Subcutaneous adipose tissue (tissue), 4 donors: ENCODE data around the gene THAP8. TPM values are rescaled to one million over a fixed set of nuclear protein-coding genes. Genes with fewer than 3 reads are reported as not detected.

Experiments used
- CTCF ChIP-seq: fragments of 450-650 bp; IDR thresholded peaks from one replicate; pipeline ENCODE4 v1.5.1; 2016; ENCODE audit warnings: low read depth, mild to moderate bottlenecking, control low read depth, antibody characterized with exemption, moderate library complexity
- total RNA-seq, 4 donors: library from RNA; depleted of rRNA; stranded (reverse); fragments of >200 nt; gene quantifications; one replicate each; pipeline ENCODE4 v1.1.0, GENCODE V29; 2016

THAP8 gene
- total RNA-seq, 4 donors from 2014 or later = 2.9 to 10.5 (median 9.3) TPM

DNA sequence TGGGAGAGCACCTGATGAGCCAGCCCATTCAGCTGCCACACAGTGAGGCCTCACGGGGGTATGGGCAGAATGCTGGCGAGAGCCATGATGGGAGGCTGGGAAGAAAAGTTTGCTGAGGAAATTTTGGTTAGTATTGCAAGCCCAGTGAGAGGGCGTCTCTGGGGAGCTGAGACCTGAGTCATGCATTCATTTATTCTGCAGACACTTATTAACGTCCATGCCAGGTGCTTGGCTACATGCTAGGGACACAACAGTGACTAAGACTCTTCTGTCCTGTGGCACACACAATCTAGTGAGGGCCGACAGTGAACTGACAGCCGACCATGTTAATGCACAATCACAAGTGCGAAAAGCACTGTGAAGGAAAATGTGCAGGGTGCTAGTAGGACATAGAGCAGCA, 27.8 kb upstream of the THAP8 start:
- no peak for TF ChIP-seq CTCF

DNA sequence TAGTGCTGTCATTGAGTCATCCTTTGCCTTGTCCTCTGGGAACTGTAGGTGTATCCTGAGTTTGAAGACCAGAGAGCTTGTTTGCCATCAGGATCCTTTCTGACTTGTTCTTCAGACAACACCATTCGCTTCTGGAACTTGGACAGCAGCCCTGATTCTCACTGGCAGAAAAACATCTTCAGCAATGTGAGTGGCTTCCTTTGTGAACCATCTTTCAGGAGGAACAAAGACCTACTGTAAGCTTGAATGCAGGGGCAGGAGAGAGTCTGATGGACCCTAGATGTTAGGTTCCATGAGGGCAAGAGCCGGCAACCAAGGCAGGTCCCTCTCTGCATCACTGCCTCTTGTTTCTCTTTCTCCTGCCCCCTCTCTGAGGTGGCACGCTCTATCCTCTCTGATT, 27.3 kb upstream of the THAP8 start:
- TF ChIP-seq CTCF = no peak

GRCh38 chr19:36079389-36079945, 25.4 kb upstream of the THAP8 start:
- no peak for TF ChIP-seq CTCF

DNA sequence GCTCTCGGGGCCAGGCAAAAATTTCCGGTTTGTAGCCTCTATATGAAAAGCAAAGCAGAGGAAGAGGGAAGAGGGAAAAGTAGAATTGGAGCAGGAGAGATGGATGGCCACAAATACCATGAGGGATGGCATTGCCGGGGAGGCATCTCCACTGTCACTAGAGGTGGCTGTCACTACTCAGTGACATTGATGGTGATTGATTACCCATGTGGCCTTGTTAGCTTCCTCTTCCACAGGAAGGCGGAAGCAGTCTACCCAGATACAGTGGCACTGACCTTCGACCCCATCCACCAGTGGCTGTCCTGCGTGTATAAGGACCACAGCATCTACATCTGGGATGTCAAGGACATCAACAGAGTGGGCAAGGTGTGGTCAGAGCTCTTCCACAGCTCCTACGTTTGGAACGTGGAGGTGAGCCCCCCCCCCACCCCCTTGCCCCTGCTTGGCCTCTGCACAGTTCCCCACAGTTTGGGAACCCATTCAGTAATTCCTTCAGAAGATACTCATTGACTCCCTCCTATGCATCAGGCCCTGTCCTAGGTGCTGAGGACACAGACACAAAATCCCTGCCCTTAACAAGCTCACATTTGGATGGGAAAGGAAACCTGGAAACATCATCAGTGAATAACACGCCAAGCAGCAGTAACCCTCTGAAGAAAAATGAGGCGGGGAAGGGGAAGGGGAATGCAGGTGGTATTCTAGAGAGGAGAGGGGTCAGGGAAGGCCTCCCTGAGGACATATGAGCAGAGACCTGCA, 19.2 kb upstream of the THAP8 start:
- no peak for TF ChIP-seq CTCF

DNA sequence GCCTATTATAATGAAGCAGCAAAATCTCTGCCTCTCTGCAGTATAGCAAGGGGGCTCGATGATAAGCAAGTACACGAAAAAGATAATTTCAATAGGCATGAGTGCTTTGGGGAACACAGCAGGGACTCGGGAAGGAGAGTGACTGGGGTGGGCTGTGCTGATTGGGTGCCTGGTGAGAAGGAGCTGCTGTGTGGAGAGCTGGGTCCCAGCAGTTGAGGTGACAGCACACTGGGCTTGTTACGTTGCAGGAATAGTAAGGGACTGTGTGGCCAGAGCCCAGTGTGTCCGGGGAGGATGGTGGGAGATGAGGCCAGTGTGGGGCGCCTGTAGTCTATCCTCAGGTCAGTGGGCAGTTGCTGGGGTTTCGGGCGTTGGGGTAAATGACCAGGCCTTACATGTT, 18.0 kb upstream of the THAP8 start:
- TF ChIP-seq CTCF = no peak

DNA sequence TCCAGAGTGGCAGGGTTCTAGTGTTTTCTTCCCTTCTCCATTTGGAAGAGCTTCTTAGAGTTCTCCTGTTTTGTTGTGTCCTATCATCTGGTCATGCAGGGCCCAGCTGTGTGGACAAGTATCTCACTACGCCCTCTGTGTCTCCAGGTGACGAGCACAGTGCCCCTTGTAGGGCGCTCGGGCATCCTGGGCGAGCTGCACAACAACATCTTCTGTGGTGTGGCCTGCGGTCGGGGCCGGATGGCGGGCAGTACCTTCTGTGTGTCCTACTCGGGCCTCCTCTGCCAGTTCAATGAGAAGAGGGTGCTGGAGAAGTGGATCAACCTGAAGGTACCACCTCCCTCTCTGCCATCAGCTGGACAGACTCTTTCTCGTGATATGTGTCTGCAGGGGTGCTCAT, 13.6 kb upstream of the THAP8 start:
- TF ChIP-seq CTCF = no peak

GRCh38 chr19:36064826-36065225, 10.7 kb upstream of the THAP8 start:
- no peak for TF ChIP-seq CTCF
